Measurements from ENCODE around the gene FAM170B.

DNA sequence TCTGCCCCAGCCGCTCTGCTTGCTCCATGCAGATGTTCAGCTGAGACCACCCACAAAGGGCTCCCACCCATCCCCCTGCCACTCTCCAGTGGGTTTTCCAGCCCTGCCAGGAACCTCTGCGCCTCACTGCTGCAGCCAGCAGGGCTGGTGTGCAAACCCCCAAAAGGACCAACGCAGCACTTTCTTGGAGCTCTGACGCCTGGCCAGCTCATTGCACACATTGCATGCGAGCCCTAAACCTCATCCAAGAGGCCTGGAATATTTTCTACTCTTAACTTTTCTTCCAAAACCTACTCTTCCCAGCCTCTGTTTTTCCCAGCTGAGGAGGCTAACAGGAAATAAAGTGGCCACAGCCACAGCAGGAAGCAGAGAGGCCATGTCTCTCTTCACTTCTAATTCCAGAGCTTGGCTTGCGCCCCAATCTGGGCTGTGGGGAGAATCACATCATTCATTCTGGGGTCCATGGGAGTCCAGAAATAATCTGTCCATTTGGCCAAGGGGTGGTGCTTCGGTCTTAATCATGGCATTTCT, 4.6 kb upstream of the FAM170B start:
- TF ChIP-seq CTCF (IDR thresholded peaks at IDR 0.05) (no peak), POLR2AphosphoS5 (IDR thresholded peaks at IDR 0.05; ENCODE audit: low read depth, low read length) (no peak), REST (IDR thresholded peaks at IDR 0.05; ENCODE audit: insufficient read depth in 1 of 2, low read depth in 2 of 2, low read length in 1 of 2) (no peak), TCF7L2 (IDR thresholded peaks at IDR 0.05; ENCODE audit: low read depth, low read length) (no peak), SIN3A (IDR thresholded peaks at IDR 0.05; ENCODE audit: borderline replicate concordance, insufficient read depth, low read depth, low read length) (no peak)
